Measurements from ENCODE around the gene ICAM5. TPM values are rescaled to one million over a fixed set of nuclear protein-coding genes. Genes with fewer than 3 reads are reported as not detected.

The ICAM5 gene
- total and polyA plus RNA-seq, 9 of the 15 experiments (the other 6 are each of a cell fraction or from before 2014, with no cell fraction given), result 0.10 to 114 (median 13.7) TPM

- TF ChIP-seq ZNF165 (CRISPR knock-in tag; IDR thresholded peaks at IDR 0.05; ENCODE audit: borderline replicate concordance) (no peak), ZFP1 (CRISPR knock-in tag; IDR thresholded peaks at IDR 0.05) (no peak), ZNF224 (CRISPR knock-in tag; IDR thresholded peaks at IDR 0.05) (no peak), RBFOX2 (IDR thresholded peaks at IDR 0.05; ENCODE audit: low read depth, low read length) (peak; percentile 28; the same call in 1 of the 2 replicates), ARID3B (CRISPR knock-in tag; IDR thresholded peaks at IDR 0.05; ENCODE audit: borderline replicate concordance) (no peak), FOXA3 (CRISPR knock-in tag; conservative IDR thresholded peaks at IDR 0.05 in 1 of 2, IDR thresholded peaks at IDR 0.05 in 1 of 2) (no peak)
Measured at GRCh38 chr19:10284065-10284959, 5.4 kb upstream of the ICAM5 start (continued).

- Histone ChIP-seq H3K4me2 (ENCODE audit: insufficient read depth, low read length) (no peak overlapping the region), H3K79me2 (ENCODE audit: control insufficient read depth, insufficient read depth, low read length) (peaks cover 39% of the 10 kb centered on the region), H3K4me1 (replicated peaks in 1 of 2; ENCODE audit: control insufficient read depth in 2 of 2, insufficient read depth in 2 of 2, low read length in 2 of 2) (peaks cover 30 to 63% of the 10 kb centered on the region in 2 experiments; a peak in 4 of 5 replicates), H4K20me1 (replicated peaks; ENCODE audit: control insufficient read depth, insufficient read depth, low read length) (no peaks in the 10 kb centered on the region), H3K9me3 (replicated peaks; ENCODE audit: control insufficient read depth, insufficient read depth, low read depth, low read length) (no peaks in the 10 kb centered on the region), H3K9me1 (ENCODE audit: control insufficient read depth, insufficient read depth, low read length) (peaks cover 6% of the 10 kb centered on the region), H3K27me3 (ENCODE audit: control insufficient read depth in 2 of 2, insufficient read depth in 2 of 2, low read length in 2 of 2) (no peaks in the 10 kb centered on the region), H2AFZ (ENCODE audit: low read depth, low read length) (no peak overlapping the region), H3K27ac (ENCODE audit: extremely low read depth, low read depth, low read length) (no peak overlapping the region), H3K9ac (ENCODE audit: insufficient read depth in 1 of 2, low read depth in 2 of 2, low read length in 2 of 2) (peak overlapping the region in 1 of 2 experiments; percentile 41; a peak in 2 of 4 replicates), H3K36me3 (ENCODE audit: control insufficient read depth, insufficient read depth, low read length) (peaks cover 57% of the 10 kb centered on the region), H3K4me3 (no peak overlapping the region)
- in situ Hi-C loops (cut with MboI) (no loop called here), intact Hi-C loops (cut with micrococcal nuclease) (no loop called here)
- no TSS peak for BruUV-seq (replicated peaks)
- CTCF ChIA-PET (ENCODE audit: low intra/inter-chr PET ratio), result no interaction called here
- DNase-seq (ENCODE audit: extremely low read depth in 1 of 4, low spot score in 3 of 4) (no peak), FAIRE-seq (no peak), ATAC-seq (no peak)
- 91% methylated on average over 12 of the region's 13 CpGs for WGBS (ENCODE audit: insufficient coverage, low coverage, missing lambda C conversion rate)
- POLR2A ChIA-PET, result interaction anchor here (0.5 to 6.2 kb wide), 2 partner anchors 14 to 16 kb away, joined by 3 to 74 read pairs; partner anchors contain the start of gene ICAM1
- no peak for TF ChIP-seq ZNF512 (tag; IDR thresholded peaks at IDR 0.05)
- 0 out of 4 replicates have a peak, but pooled peaks of 1 of the 2 experiments have one; percentile 11 for TF ChIP-seq MAZ (CRISPR knock-in tag; conservative IDR thresholded peaks at IDR 0.05 in 1 of 2, IDR thresholded peaks at IDR 0.05 in 1 of 2)
- TF ChIP-seq ATF7 (IDR thresholded peaks at IDR 0.05), result no peak
- TF ChIP-seq NR1H2 (CRISPR knock-in tag; IDR thresholded peaks at IDR 0.05), result no peak
- TF ChIP-seq RCOR1 (IDR thresholded peaks at IDR 0.05; ENCODE audit: borderline replicate concordance in 1 of 2, low read depth in 2 of 2, low read length in 2 of 2), result no peak
- no peak for TF ChIP-seq ZNF436 (CRISPR knock-in tag; IDR thresholded peaks at IDR 0.05)
- TF ChIP-seq EP300 (IDR thresholded peaks at IDR 0.05; ENCODE audit: low read length), result no peak
- no peak for TF ChIP-seq YBX1 (IDR thresholded peaks at IDR 0.05)
- no peak for TF ChIP-seq STAT5B (CRISPR knock-in tag; IDR thresholded peaks at IDR 0.05)
- TF ChIP-seq ETS2 (tag; IDR thresholded peaks at IDR 0.05; ENCODE audit: borderline replicate concordance, poor library complexity, severe bottlenecking), result no peak
Measured at GRCh38 chr19:10284960-10285278, 4.8 kb upstream of the ICAM5 start.

Measured in K562 (cell line).